Fibroblast of skin of scalp (primary cell): ENCODE data around the gene FAM118B.
"Not testable (repeated sequence)": the region's sequence is repeated elsewhere in the genome, so short reads cannot be mapped to it uniquely, and the experiment has no call there.

Experiments
- DNase-seq: peaks from one replicate; pipeline ENCODE4 v3.0.0-alpha.2; 2013

FAM118B gene

DNA sequence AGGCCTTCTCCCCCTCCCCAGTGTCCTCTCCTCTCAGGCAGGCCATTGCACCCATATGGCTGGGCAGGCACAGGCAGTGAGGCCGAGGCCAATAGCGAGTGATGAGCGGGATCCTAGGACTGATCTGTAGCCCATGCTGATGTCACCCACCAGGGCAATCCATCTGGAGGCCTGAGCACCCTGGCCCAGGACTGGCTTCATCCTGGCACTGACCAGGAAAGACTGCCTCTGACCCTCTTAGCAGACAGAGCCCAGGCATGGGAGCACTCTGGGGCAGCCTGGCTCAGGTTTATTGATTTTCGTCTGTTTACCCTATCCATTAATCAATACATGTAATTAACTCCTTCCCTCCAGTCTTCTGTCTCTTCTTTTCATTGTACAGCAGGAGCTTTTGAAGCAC is 66.2 kb downstream of the FAM118B start:
- DNase-seq = no peak

DNA sequence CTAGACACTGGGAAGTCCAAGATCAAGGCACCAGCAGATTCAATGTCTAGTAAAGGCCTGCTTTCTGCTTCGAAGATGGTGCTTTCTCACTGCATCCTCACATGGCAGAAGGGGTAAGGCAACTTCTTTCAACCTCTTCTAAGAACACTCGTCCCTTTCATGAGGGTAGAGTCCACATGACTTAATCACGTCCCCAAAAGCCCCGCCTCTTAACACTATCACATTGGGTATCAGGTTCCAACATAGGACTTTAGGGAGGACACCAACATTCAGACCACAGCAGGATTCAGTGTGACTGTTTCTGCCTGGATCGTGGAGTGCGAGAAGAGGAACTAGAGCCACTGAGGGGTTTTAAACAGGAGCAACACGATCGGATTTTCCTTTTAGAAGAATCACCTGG is 67.6 kb downstream of the FAM118B start:
- DNase-seq = no peak

DNA sequence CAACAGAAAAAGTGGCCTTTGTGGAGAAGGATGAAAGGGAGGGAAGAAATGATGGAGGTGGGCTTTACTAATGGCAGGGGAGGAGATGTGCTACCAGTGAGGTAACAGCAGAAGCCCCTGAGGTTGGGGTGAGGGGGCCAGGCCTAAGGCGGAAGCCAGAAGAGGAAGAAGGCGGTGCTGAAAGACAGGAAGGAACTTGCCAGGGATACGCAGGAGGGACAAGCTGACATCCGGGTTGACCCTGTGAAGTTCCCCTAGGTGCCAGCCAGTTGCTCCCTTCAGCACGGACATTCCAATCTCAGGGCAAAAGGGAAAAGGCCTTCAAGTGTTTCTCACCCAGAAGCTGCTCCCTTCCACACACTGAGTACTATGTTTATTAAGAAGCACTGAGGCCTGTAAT is 69.0 kb downstream of the FAM118B start:
- no peak for DNase-seq

DNA sequence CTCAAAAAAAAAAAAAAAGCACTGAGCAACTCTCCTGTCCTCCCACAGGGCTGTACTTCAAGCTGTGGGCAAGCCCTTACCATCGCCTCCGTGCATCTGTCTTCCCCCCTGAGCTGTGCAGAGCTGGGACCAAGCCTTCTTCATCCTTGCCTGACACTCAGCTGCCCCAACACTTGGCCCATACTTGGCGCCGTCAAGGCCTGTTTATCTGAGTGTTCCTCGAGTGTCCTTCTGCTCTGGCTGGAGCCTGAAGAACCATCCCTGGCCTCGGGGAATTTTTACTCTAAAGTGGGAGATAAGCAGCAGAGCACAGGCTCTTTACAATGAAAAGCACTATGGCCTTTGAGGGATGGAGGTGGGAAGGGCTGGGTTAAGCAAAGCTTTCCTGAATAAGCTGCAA is 69.7 kb downstream of the FAM118B start:
- DNase-seq = no peak

DNA sequence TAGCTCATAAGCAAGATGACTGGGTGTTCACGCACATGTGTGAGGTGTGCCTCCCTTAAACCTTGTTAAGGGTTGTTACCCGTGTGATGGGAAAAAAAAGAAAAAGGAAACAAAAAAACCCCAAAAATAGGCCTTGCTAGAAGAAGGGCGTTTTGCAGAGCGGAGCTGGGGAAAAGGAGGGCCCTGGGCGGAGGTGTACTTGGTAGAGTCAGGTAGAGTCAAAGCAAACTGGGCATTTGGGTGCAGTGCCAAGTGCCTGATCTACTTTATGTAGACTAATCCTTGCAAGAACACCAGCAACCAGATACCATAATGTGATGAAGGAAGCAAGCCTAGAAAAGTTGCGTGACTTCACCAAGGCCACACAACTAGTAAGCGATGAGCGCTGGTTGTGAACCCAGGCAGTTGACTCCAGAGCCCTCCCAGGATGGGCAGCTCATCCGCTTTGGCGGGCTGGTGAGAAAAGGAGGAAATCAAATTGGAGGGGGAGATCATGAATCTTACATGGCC is 70.1 kb downstream of the FAM118B start:
- no peak for DNase-seq

DNA sequence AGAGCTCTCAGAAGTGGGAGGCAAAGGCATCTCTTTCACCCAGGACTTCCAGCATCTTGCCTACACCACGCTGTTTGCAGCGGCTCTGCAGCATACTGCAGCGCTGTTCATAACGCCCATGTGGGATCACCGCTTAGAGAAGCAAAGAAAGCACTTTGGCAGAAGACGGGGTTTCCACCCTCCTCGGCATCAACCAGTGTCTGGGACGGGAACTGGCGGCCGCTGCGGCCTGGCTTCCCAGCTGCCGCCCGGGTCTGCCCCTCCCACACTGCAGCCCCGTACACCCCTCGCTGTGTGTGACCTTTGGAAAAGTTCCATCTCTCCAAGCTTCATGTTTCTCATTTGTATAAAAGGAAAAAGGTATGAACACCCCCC is 70.8 kb downstream of the FAM118B start:
- peak; percentile 32 for DNase-seq

DNA sequence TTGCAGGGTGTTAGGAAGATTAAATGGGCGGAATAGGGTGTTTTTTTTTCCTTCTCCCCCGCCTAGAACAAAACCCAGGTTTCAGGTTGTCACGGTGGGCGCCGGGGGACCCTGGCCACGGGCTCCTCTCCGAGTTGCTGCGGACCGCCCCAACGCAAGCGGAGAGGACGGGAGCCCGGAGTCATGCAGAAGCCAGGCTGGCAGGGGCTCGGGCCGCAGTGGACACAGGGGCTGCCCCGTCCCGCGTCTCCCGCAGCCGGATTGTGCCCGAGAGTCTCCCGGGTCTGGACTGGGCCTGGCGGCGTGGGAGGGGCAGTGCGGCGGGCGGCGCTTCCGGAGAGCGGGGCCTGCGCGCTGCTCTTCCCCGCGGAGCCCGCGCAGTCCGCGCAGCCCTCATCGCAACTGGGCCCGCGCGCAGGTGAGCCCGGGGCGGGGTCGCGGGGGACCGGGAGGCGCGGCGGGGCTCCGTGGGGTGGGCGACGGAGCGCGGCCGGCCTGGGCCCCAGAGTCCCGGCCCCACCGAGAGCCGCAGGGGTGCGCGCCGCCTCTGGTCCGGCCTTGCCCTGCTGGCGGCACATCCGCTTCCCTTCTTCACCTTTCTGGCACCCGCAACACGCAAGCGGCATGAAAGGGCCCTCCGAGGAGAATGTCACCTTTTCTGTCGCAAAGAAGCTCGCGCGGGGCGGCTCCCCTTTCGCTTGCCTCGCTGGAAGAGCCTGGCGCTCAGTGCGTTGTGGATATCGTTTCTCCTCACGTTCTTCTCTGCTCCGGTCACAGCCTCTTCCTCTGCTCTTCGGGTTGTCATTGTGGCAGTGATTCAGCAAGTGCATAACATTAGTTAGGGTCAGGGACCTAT is 71.4 kb downstream of the FAM118B start, which contains the start of gene TIRAP:
Gene TIRAP (plus strand): TSS at position 358 of the 856 bp plus-strand sequence. CDS start 7,802 bp downstream, outside the sequence.
- peak; percentile 54 for DNase-seq

DNA sequence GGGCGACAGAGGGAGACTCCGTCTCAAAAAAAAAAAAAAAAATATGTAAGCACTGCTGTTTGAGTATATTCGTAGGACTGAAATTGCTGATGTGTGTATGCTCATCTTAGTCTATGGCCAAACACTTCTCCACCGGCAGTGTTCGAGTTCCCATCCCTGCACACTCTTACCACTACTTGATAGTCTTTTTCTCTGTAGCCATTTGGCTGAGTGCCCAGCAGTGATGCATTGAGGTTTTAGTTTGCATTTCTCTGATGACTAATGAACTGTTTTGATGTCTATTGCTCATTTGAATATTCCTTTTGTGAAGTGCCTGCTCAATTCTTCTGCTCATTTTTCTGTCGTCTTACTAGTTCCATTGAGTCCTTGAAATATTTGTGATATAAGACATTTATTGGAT is 73.2 kb downstream of the FAM118B start:
- peak; percentile 94 for DNase-seq

DNA sequence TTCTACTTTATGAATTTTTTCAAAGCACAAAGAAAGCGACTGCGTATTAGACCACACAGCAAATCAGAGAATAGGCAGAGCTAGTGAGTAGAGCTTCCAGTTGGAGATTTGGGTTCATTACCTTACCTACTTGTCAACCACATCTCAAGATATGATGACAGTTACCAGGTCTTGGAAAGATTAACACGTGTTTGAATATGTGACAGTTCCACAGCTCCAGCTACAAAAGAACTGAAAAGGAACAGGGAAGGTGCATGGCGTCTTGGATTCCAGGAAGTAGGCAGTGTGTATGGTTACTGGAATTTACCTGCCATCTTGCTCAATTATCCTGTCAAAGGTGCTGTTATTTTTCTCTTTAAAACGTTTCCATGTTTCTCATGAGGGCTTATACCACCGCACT is 76.7 kb downstream of the FAM118B start:
- no peak for DNase-seq

DNA sequence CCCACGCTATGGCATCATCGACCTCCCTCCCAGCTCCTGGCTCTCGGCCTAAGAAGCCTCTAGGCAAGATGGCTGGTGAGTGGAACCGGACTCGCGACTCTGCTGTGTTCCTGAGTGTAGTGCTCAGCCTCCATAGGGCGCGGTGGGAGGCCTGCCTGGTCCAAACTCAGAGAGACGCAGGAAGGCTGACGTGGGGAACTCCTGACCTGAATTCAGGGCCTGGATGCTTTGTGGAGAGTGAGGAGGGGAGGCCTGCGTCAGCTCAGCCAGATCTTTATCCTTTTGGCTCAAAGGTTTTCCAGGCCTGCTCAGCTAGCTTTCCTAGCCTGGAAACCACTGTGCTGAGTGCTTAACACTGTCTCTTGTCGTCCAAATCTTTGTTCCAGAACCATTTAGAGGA is 79.3 kb downstream of the FAM118B start:
- no peak for DNase-seq

DNA sequence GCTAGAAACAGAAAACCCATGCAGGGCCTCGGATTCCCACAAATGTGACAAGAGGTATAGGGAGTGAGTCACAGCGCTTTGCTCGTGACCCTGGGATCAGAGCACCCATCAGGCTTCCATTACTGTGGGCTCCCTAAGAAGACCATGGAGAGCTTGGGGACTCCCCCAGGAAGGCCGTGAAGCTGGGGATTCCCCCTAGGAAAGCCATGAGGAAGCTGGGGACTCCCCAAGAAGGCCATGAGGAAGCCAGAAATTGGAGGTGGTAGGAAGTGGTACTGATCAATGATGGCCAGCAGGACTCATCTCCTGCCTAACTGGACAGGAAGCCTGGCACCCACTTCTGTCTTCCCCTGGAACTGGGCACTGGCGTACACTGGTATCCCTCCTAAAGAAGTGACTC is 82.1 kb downstream of the FAM118B start:
- DNase-seq = no peak

DNA sequence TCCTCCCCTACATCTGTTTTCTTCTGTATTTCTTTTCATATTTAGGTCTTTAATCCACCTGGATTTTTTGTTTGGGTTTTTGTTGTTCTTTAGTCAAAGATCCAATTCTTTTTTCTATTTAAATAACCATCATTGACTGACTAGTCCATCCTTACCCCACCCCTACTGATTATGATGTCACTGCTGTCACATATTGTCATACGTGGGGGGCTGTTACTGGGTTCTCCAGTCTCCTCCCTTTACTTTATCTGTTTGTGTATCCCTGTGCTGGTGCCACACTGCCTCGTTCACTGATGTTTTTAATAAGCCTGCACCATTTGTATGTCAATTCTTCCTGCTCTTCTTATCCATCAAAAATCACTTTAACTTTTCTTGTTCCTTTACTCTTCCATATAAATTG is 85.4 kb downstream of the FAM118B start:
- DNase-seq = no peak

DNA sequence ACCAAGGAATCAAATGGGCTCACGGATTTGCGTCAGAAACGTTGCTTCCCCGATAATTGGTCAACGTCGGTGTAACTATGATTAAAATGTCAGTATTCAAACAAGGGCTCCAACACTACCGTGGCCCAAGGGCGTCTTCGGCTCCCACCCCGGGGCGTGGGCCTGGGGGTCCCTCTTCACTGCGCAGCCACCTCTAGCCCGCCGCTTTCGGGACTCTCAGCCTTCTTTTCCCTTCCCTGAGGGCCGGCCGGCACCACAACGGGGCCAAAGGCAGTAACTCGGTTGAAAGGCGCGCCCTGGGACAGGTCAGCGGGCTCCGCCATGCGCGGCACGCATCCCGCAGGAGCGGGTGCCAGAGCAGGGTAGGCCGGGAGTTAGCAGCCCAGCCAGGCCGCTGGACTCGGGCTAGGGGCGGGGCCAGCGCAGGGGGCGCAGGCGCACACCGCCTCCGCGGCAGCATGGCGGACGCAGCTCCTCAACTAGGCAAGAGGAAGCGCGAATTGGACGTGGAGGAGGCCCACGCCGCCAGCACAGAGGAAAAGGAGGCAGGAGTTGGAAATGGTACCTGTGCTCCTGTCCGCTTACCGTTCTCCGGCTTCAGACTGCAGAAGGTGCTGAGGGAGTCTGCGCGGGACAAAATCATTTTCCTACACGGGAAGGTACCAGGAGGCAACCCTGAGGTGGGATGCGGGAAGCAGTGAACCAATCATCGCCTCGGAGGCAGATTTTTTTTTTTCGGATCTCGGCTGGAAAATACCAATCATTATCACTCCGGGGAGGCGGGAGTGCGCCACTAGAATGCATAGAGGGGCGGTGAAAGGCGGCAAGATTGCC is 92.3 kb downstream of the FAM118B start, which contains the start of gene DCPS:
Gene DCPS (plus strand): TSS at position 438 of the 834 bp plus-strand sequence. CDS start 21 bp downstream, at position 459.
- DNase-seq = peak; percentile 90

DNA sequence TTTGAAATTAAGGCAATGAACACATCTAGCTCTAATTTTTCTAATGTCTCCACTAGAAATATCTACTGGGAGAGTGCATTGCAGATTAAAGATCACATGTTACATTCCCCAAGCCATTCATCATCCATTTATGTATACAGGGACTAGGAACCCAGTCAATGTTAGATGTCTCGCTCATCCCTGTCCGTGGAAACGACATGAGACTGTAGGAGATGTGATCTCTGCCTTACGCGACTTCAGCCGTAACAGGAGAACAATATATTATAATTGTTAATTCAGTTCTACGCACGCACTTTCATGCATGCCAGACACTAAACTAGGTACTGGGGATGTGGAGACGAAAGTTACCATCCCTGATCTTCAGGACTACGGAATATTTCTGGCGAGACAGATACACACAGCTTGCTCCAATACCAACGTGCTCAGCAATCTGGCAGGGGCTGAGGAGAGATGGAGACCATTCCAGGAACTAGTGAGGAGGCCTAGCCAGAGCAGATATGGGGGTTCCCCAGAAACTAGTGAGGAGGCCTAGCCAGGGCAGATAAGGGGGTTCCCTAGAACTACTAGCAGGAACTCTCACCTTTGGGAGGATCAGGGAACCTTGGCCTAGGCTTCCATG is 93.0 kb downstream of the FAM118B start:
- DNase-seq = no peak

DNA sequence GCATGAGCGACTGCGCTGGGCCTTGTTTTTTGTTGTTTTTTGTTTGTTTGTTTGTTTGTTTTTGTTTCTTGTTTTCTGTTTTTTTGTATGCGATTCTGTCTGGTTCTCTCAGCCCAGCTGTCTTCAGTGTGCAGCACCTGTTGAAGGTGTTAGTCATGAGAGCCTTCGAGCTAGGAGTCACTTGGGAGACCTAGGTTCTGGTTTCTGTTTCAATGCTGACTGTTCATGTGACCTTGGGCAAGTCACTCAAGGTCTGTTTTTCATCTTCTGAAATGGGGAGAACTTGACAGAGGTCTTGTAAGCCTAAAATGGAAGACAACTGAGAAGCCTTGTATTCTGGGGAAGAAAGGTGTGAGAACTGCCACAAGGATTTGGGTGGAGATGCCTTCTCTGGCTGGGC is 94.1 kb downstream of the FAM118B start:
- no peak for DNase-seq

DNA sequence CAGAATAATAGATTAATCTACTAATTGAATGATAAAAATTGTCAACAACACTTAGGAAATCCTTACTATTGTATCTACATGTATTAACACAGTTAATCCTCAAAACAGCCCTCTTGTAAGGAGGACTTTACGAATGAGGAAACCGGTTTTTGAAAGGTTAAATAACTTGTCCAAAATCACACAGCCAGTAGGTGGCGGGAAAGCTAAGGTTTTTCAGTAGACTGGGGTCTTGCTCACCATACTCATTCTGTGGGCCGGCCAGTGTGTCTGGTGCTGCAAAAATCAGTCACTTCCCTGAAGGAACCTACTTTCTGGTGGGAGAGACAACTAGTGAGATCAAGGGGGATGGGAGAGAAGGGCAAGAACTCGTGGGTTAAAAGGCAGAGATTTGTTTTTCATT is 96.1 kb downstream of the FAM118B start:
- peak; percentile 59 for DNase-seq

DNA sequence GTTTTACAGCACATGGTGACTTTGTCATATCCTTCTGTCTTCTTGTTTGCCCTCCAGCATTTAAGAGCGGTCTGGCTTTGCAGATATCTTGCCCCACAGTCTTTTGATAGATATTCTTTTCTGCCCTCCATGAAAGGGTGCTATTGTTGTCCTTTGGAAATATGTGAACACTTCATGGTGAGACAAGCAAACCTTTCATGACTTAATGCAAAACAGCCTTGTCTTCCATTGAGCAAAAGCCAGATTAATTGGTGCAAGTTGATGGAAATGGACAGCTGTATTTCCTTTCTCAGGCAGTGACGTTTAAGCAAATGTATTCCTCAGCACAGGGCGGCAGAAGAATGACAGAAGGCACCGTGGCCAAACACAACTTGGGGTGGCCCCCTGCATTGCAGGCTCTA is 96.7 kb downstream of the FAM118B start:
- no peak for DNase-seq

DNA sequence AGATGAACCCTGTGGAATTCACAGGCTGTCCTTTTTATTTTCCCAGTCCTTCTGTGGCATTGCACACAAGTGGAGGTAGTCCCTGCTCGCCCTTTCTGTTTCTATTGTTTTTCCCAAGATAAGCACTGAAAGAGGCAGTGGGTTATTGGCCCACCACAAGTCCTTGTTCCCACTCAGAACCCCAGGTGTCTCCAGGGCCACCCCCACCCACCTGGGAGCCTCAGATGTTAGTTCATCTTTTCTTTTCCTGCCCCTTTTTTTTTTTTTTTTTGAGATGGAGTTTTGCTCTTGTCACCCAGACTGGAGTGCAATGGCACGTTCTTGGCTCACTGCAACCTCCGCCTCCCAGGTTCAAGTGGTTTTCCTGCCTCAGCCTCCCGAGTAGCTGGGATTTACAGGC is 97.2 kb downstream of the FAM118B start:
- not testable (repeated sequence) for DNase-seq

DNA sequence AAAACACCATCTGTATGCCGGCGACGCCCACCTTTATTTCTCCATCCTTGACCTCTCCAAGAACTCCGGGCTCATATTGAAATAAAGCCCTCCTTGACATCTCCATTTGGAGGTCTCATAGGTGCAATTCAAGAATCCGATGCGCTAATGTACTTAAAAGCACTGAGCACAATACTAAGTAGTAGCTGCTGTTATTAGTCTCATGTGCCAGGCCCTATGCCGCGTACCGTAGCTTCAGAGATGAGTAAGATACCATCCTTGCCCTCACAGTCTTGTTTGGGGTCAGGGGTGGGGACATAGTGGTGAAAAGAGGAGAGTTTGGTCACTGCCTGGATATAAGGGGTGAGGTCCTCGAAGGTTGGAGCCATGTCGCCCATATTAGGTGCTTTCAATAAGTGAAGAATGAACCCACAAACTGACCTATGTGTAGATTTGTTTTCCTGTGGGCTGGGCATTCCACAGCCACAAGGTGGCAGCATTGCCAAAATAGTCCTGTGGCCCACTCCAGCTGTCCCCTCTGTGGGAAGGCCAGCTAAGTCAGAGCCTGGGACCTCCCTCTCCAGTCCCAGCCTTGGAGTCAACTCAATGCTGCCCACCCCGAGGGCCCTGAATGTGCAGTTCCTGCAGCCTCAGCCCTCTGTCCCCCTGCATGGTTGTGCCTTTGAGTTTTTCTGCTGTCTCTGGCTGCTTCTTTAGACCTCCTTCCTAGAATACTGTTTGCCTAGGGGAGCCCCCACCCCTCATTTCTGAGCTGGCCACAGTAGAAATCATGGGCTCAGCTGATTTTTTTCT is 98.8 kb downstream of the FAM118B start:
- DNase-seq = peak; percentile 79

DNA sequence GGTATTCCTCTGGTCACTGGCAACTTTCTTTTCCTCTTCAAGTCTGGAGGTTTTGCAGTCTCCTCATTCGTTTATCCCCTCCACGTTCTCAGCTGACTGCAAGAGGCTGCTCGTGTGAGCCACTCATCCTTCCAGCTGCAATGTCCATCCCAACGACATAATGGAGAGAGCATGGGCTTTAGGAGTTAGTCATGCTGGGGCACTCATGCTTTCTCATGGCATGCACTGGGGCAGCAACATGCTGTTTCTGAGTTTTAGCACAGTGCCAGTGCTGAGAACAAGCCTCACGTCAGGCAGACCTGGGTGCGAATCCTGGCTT is 99.4 kb downstream of the FAM118B start:
- no peak for DNase-seq

DNA sequence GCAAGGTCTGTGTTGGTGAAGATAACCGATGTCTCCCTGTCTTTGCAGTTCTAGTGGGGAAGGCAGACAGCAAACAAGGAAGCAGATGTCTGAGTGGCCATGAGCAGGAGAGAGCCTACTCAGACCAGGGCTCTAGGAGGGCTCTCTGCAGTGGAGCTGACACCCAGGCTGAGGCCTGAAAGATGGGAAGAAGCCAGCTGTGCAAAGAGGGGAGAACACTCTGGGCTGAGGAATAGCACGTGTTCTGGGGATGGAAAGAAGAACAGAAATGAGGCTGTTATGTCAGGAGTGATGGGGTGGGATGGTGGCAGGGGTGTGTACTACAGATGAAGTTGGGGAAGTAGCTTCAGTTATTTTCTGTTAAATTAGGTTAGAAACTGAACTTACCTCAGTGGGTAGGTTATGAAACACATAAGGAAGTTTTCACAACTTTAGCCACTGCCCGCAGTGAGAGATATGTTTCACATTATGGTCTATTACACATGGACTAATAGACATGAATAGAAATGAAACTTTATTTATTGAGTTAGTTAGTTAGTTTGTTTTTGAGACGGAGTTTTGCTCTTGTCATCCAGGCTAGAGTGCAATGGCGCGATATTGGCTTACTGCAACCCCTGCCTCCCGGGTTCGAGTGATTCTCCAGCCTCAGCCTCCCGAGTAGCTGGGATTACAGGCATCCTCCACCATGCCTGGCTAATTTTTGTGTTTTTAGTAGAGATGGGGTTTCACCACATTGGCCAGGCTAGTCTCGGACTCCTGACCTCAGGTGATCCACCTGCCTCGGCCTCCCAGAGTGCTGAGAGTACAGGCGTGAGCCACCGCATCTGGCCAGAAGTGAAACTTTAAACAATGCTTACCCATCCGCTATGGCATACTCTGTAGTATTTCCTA is 100.1 kb downstream of the FAM118B start:
- no peak for DNase-seq
